ENCODE measurements around the gene SH2D3C.

SH2D3C gene

GRCh38 chr9:127698386-127698785, 80.1 kb downstream of the SH2D3C start:
- Histone ChIP-seq H3K79me2 (ENCODE audit: insufficient read depth, low read length) (no peaks in the 10 kb centered on the region), H3K9me2 (replicated peaks; ENCODE audit: insufficient read depth, low read length) (no peaks in the 10 kb centered on the region), H3K9ac (ENCODE audit: low read length) (no peak overlapping the region), H3K9me3 (ENCODE audit: insufficient read depth, low read length) (no peaks in the 10 kb centered on the region), H2AFZ (ENCODE audit: low read depth, low read length, severe bottlenecking) (no peak overlapping the region), H3K36me3 (ENCODE audit: low read length) (no peaks in the 10 kb centered on the region), H3K27me3 (ENCODE audit: low read length) (no peaks in the 10 kb centered on the region), H3K4me3 (ENCODE audit: insufficient read depth, low read length, poor library complexity, severe bottlenecking) (no peak overlapping the region), H3K27ac (ENCODE audit: low read depth, low read length) (no peak overlapping the region), H3K4me2 (ENCODE audit: low read depth, low read length, poor library complexity, severe bottlenecking) (no peak overlapping the region), H4K20me1 (ENCODE audit: low read depth, low read length) (no peaks in the 10 kb centered on the region), H3F3A (ENCODE audit: insufficient read depth) (no peaks in the 10 kb centered on the region)
- TF ChIP-seq EZH2phosphoT487 (conservative IDR thresholded peaks at IDR 0.05; ENCODE audit: low read length): no peak
- no peak for TF ChIP-seq CTCF (IDR thresholded peaks at IDR 0.05; ENCODE audit: insufficient read depth, low read length, poor library complexity, severe bottlenecking)

GRCh38 chr9:127697575-127697974, 80.9 kb downstream of the SH2D3C start:
- no peak overlapping the region for H2AFZ ChIP-seq (ENCODE audit: low read depth, low read length, severe bottlenecking)
- no peaks in the 10 kb centered on the region for H3K36me3 ChIP-seq (ENCODE audit: low read length)
- no peak overlapping the region for H3K4me3 ChIP-seq (ENCODE audit: insufficient read depth, low read length, poor library complexity, severe bottlenecking)
- no peak for TF ChIP-seq EZH2phosphoT487 (conservative IDR thresholded peaks at IDR 0.05; ENCODE audit: low read length)
- no peak for TF ChIP-seq CTCF (IDR thresholded peaks at IDR 0.05; ENCODE audit: insufficient read depth, low read length, poor library complexity, severe bottlenecking)
- no peaks in the 10 kb centered on the region for H3K9me3 ChIP-seq (ENCODE audit: insufficient read depth, low read length)
- no peaks in the 10 kb centered on the region for H3K27me3 ChIP-seq (ENCODE audit: low read length)
- H4K20me1 ChIP-seq (ENCODE audit: low read depth, low read length): no peaks in the 10 kb centered on the region
- no peaks in the 10 kb centered on the region for H3K79me2 ChIP-seq (ENCODE audit: insufficient read depth, low read length)
- no peaks in the 10 kb centered on the region for H3F3A ChIP-seq (ENCODE audit: insufficient read depth)
- no peaks in the 10 kb centered on the region for H3K9me2 ChIP-seq (replicated peaks; ENCODE audit: insufficient read depth, low read length)
- H3K9ac ChIP-seq (ENCODE audit: low read length): no peak overlapping the region
- no peak overlapping the region for H3K27ac ChIP-seq (ENCODE audit: low read depth, low read length)
- H3K4me2 ChIP-seq (ENCODE audit: low read depth, low read length, poor library complexity, severe bottlenecking): no peak overlapping the region

DNA sequence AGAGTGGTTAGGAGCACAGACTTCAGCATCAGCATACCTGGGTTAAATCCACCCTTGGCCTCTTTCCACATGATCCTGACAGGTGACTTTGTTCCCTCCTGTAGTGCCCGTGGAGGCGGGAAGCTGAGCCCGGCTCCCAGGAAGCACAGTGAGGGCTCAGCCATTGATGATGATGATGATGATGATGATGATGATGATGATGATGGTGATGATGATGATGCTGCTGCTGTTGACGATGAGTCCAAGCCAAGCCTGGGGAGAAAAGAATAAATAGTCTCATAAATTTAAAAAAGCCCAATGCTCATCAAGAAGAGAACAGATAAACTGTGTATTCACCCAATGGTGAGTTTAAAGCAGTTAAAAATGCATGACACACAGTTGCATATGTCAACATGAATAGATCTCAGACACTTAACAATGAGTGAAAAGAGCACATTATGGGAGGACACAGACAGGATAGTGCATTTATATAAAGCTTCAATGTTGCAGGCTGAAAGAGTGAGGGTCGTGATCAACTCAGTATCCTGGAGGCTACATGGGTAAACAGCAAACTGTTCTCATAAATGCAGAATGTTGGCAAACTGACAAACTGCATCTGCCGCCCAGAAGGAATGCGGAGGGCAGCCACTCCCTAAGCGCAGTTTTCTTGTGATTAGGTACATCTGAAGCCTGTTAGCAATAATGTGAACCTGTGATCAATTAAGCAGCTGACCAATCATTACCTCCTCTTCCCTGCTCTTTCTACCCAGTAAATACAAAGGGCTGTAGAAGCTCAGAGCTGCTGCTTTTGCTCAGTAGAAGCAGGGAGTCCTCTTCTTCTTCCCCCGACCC, 83.4 kb downstream of the SH2D3C start:
- Histone ChIP-seq H3K9me3 (ENCODE audit: insufficient read depth, low read length) (no peaks in the 10 kb centered on the region), H3K27ac (ENCODE audit: low read depth, low read length) (no peak overlapping the region), H3K9ac (ENCODE audit: low read length) (no peak overlapping the region), H3F3A (ENCODE audit: insufficient read depth) (no peaks in the 10 kb centered on the region), H3K36me3 (ENCODE audit: low read length) (no peaks in the 10 kb centered on the region), H3K27me3 (ENCODE audit: low read length) (no peaks in the 10 kb centered on the region), H3K4me3 (ENCODE audit: insufficient read depth, low read length, poor library complexity, severe bottlenecking) (no peak overlapping the region), H4K20me1 (ENCODE audit: low read depth, low read length) (no peaks in the 10 kb centered on the region), H3K9me2 (replicated peaks; ENCODE audit: insufficient read depth, low read length) (no peaks in the 10 kb centered on the region), H3K4me2 (ENCODE audit: low read depth, low read length, poor library complexity, severe bottlenecking) (no peak overlapping the region), H3K79me2 (ENCODE audit: insufficient read depth, low read length) (no peaks in the 10 kb centered on the region), H2AFZ (ENCODE audit: low read depth, low read length, severe bottlenecking) (no peak overlapping the region)
- no peak for TF ChIP-seq EZH2phosphoT487 (conservative IDR thresholded peaks at IDR 0.05; ENCODE audit: low read length)
- TF ChIP-seq CTCF (IDR thresholded peaks at IDR 0.05; ENCODE audit: insufficient read depth, low read length, poor library complexity, severe bottlenecking): no peak

Data from SU-DHL-6 (cell line).